Endothelial cell (in vitro differentiated cells): ENCODE results near the gene STX12. TPM values are rescaled to one million over a fixed set of nuclear protein-coding genes. Genes with fewer than 3 reads are reported as not detected.
"Not testable (repeated sequence)": the region's sequence is repeated elsewhere in the genome, so short reads cannot be mapped to it uniquely, and the experiment has no call there.

Source experiments
- DNase-seq: peaks from one replicate; pipeline ENCODE4 v3.0.0; 2021; ENCODE audit warnings: low spot score
- H3K27ac Mint-ChIP-seq: one replicate; pipeline ENCODE4 v1.8.0; 2021; ENCODE audit warnings: mixed read lengths, inconsistent platforms; ENCODE audit not compliant: unreplicated experiment
- H3K27me3 Mint-ChIP-seq: one replicate; pipeline ENCODE4 v1.8.0; 2021; ENCODE audit warnings: mild to moderate bottlenecking, moderate library complexity, mixed read lengths, inconsistent platforms; ENCODE audit not compliant: unreplicated experiment
- H3K36me3 Mint-ChIP-seq: one replicate; pipeline ENCODE4 v1.8.0; 2021; ENCODE audit warnings: mild to moderate bottlenecking, low read depth, mixed read lengths, inconsistent platforms; ENCODE audit not compliant: unreplicated experiment
- H3K4me1 Mint-ChIP-seq: one replicate; pipeline ENCODE4 v1.8.0; 2021; ENCODE audit warnings: mild to moderate bottlenecking, mixed read lengths, inconsistent platforms; ENCODE audit not compliant: unreplicated experiment
- H3K4me3 Mint-ChIP-seq: one replicate; pipeline ENCODE4 v1.8.0; 2021; ENCODE audit warnings: mild to moderate bottlenecking, mixed read lengths, inconsistent platforms; ENCODE audit not compliant: unreplicated experiment
- H3K9me3 Mint-ChIP-seq: one replicate; pipeline ENCODE4 v1.8.0; 2021; ENCODE audit warnings: mixed read lengths, inconsistent platforms; ENCODE audit not compliant: unreplicated experiment
- CTCF ChIP-seq: fragments of 200-600 bp; sonication (generic); IDR thresholded peaks from one replicate; pipeline ENCODE4 v1.5.0; 2021; ENCODE audit warnings: antibody characterized with exemption; ENCODE audit not compliant: unreplicated experiment
- total RNA-seq: library from RNA; stranded (reverse); fragmentation: NEBNext Ultra II Directional; extraction: Animal tissue kit (Norgen Biotek cat#: 25700); gene quantifications from one replicate; pipeline ENCODE4 v1.2.1, GENCODE V29; 2021; ENCODE audit not compliant: unreplicated experiment

STX12 gene
- total RNA-seq, 1 donor from 2014 or later = 52.4 TPM

DNA sequence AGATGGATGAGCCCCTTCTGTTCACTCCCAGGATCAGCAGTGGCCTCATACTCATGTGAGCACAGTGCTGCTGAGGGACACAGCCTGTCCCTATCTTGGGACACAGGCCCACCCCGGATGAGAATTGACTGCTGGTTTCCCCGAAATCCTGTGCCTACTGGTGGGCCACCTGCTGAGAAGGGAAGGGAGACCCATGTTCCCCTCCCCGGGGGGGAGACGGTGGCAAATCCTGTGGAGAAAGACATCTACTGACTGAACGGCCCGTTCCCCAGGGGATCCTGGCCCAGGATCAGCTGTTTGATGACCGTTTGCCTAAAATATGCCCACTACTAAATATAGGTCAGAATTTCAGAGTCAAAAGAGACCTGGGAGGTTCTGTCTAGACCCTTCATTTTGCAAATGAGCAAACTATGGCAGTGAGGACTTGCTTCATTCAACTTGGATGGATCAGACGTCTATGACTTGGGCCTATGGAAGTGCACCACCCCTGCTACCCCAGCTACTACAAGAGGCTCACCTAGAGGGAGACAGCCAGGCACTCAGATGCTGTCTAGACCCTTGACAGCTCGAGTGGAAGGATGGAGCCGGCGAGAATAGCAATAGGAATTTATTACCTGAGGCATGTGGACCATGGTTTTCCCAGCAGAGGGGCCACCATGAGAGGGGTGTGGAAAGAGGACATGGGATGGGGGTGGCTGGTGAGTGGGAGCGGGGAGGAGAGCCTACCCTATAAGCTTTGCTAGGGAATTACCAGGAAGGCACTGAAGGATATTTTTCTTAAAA is 83.7 kb downstream of the STX12 start:
- no peak overlapping the region for H3K4me3 Mint-ChIP-seq
- no peaks in the 10 kb centered on the region for H3K9me3 Mint-ChIP-seq
- H3K27me3 Mint-ChIP-seq = no peaks in the 10 kb centered on the region
- H3K36me3 Mint-ChIP-seq = peaks cover 2% of the 10 kb centered on the region
- DNase-seq = no peak
- no peak overlapping the region for H3K27ac Mint-ChIP-seq
- TF ChIP-seq CTCF = no peak
- peaks cover 3% of the 10 kb centered on the region for H3K4me1 Mint-ChIP-seq

GRCh38 chr1:27857552-27857951 is 84.5 kb downstream of the STX12 start:
- H3K27me3 Mint-ChIP-seq, H3K27ac Mint-ChIP-seq, H3K9me3 Mint-ChIP-seq, H3K36me3 Mint-ChIP-seq, H3K4me1 Mint-ChIP-seq, H3K4me3 Mint-ChIP-seq, DNase-seq: not testable (repeated sequence)

DNA sequence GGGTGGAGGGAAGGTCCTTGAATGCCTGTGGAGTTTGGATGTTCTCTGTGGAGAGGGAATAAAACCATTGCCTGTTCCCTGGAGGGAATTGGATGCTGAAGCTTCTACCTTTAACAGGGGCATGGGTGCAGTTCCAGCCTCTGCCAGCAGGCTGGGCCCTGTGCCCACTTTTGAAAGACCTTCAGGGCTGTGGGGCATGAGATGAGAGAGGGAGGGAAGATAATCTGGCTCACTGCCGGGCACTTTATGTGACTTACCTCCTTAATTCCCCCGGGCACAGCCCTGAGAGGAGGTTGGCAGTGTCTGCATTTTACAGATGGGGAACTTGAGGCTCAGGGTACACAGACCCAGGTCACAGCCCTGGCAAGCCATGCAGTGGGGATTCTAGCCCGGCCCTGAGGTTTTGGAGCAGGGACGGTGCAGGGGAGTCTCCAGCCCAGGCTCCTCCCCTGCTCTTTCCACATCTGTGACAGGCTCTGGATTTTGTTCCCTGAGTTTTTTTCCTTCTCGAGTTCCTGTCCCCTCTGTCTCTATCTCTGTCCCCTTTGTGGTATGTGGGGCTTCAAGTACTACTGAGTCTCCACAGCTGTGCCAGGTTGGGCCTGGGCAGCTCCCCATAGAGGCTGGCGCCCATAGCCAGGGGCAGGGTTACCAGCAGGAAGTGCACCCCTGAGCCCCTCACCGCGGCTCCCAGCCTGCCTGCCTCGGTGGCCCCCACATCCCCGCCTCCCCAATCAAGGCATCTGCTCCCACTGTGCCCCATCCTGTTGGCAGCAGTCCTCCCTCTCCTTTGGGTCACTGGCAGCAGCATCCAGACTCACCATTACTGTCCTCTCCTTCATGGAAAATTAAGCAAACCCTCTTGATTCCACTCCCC is 85.3 kb downstream of the STX12 start:
- Mint-ChIP-seq H3K9me3 (no peaks in the 10 kb centered on the region), H3K27me3 (no peaks in the 10 kb centered on the region), H3K27ac (no peak overlapping the region), H3K4me3 (no peak overlapping the region), H3K36me3 (no peaks in the 10 kb centered on the region), H3K4me1 (peaks cover 8% of the 10 kb centered on the region)
- DNase-seq = peak; percentile 87
- peak; percentile 97 for TF ChIP-seq CTCF

DNA sequence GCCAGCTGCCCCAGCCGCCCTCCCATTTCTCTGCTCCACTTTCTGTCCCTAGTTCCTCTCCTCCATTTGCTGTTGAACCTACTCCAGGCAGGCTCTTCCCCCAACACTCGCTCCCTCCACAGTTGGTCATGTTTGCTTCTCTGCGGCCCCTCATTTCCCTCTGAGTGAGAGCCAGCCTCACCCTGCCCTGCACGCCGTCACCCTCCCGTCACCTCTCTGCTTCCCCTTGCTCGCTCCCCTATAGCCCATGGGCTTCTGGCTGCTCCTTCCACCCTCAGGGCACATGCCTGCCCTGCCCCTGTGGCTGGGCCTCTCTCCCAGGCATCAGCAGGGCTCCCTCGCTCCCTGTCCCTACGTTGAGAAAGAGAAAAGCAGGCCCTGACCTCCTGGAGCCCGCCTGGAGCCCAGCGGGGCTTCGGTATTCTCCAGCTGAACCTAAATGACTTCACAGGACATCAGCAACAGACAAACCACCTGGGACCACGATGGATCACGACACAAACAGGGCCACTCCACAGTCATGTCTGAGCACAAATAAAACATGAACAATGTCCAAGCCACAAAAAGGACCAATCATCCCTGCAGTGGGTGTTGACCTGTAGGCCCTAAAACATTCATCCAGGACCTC is 86.0 kb downstream of the STX12 start:
- no peaks in the 10 kb centered on the region for H3K9me3 Mint-ChIP-seq
- no peaks in the 10 kb centered on the region for H3K36me3 Mint-ChIP-seq
- no peak overlapping the region for H3K27ac Mint-ChIP-seq
- H3K4me1 Mint-ChIP-seq = peaks cover 10% of the 10 kb centered on the region
- no peak for DNase-seq
- H3K27me3 Mint-ChIP-seq = no peaks in the 10 kb centered on the region
- TF ChIP-seq CTCF = no peak
- no peak overlapping the region for H3K4me3 Mint-ChIP-seq

GRCh38 chr1:27861436-27861835 is 88.4 kb downstream of the STX12 start:
- Mint-ChIP-seq H3K27ac (no peak overlapping the region), H3K27me3 (no peaks in the 10 kb centered on the region), H3K36me3 (no peaks in the 10 kb centered on the region), H3K4me3 (no peak overlapping the region), H3K4me1 (peaks cover 12% of the 10 kb centered on the region), H3K9me3 (no peaks in the 10 kb centered on the region)
- DNase-seq = no peak
- no peak for TF ChIP-seq CTCF
